Measurements from ENCODE around the gene RASD1. TPM values are rescaled to one million over a fixed set of nuclear protein-coding genes. Genes with fewer than 3 reads are reported as not detected.

The RASD1 gene
- total and polyA plus RNA-seq, 2 donors (not counting 1 experiment from before 2014, with no cell fraction given), result 0.34 to 2.6 TPM

DNA sequence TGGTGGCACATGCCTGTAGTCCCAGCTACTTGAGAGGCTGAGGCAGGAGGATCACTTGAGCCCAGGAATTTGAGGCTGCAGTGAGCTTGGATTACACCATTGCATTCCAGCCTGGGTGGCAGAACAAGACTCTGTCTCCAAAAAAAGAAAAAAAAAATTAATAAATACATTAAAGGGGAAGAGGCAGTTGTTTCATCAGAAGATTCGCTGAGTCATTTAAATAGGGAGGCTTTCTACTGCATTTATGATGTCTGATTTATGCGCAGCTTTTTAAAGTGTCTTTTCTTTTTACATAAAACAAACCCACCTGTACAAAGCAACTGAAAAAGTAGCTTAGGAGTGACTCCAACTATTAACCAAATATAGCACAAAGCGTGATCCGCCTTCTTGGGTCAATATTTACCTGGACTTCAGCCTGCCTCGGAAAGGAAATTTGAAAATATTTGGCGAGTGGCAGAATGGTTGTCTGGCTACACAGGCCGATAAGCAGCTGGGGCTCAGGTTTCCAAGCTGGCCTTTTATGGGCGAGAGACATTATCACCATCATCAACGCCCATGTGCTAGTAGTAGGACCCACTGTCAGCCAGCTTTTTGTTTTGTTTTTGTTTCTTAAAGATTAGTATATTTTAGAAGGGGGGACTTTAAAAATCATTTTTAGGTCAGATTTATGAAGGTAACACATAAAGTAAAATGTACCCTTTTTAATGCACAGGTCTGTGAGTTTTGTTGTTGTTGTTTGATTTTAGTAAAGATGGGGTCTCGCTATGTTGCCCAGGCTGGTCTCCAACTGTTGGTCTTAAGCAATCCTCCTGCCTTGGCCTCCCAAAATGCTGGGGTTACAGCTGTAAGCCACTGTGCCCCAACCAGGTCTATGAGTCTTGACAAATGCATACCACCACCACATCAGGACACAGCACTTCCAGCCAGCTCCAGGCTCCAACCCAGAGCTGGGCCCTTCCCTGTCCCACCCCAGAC, 42.5 kb upstream of the RASD1 start:
- peak; percentile 6 to 33 for DNase-seq (ENCODE audit: low read depth in 2 of 2)
- Histone ChIP-seq H2AFZ (ENCODE audit: low read length) (no peak overlapping the region), H3K9me3 (ENCODE audit: control insufficient read depth, insufficient read depth, low read depth, low read length) (no peaks in the 10 kb centered on the region), H3K27ac (ENCODE audit: insufficient read depth, low read length) (no peak overlapping the region), H3K4me1 (ENCODE audit: control insufficient read depth, extremely low read depth, insufficient read depth, low read length) (no peaks in the 10 kb centered on the region), H3K4me2 (ENCODE audit: extremely low read depth, insufficient read depth, low read length) (no peak overlapping the region), H3K4me3 (replicated peaks in 1 of 4; ENCODE audit: control extremely low read depth in 1 of 4, insufficient read depth in 1 of 4, low read depth in 3 of 4, low read length in 4 of 4) (no peak overlapping the region), H3K79me2 (ENCODE audit: control insufficient read depth, insufficient read depth, low read length) (no peaks in the 10 kb centered on the region), H3K9ac (ENCODE audit: insufficient read depth, low read length) (no peak overlapping the region), H4K20me1 (ENCODE audit: control insufficient read depth, extremely low read depth, insufficient read depth, low read length) (no peaks in the 10 kb centered on the region), H3K36me3 (ENCODE audit: control insufficient read depth, insufficient read depth, low read length) (no peaks in the 10 kb centered on the region), H3K27me3 (ENCODE audit: control insufficient read depth, insufficient read depth, low read length) (no peaks in the 10 kb centered on the region)
- no peak for TF ChIP-seq EZH2 (IDR thresholded peaks at IDR 0.05; ENCODE audit: low read length, missing control alignments)
- no peak for TF ChIP-seq CTCF (conservative IDR thresholded peaks at IDR 0.05 in 1 of 2, IDR thresholded peaks at IDR 0.05 in 1 of 2; ENCODE audit: low read depth in 1 of 2, low read length in 2 of 2)

- H3K4me3 ChIP-seq (replicated peaks in 1 of 4; ENCODE audit: control extremely low read depth in 1 of 4, insufficient read depth in 1 of 4, low read depth in 3 of 4, low read length in 4 of 4), result no peak overlapping the region
- no peaks in the 10 kb centered on the region for H3K36me3 ChIP-seq (ENCODE audit: control insufficient read depth, insufficient read depth, low read length)
- no peaks in the 10 kb centered on the region for H3K4me1 ChIP-seq (ENCODE audit: control insufficient read depth, extremely low read depth, insufficient read depth, low read length)
- no peak overlapping the region for H3K27ac ChIP-seq (ENCODE audit: insufficient read depth, low read length)
- H3K4me2 ChIP-seq (ENCODE audit: extremely low read depth, insufficient read depth, low read length), result no peak overlapping the region
- H3K9ac ChIP-seq (ENCODE audit: insufficient read depth, low read length), result no peak overlapping the region
- H2AFZ ChIP-seq (ENCODE audit: low read length), result no peak overlapping the region
- no peak for DNase-seq (ENCODE audit: low read depth in 2 of 2)
- no peaks in the 10 kb centered on the region for H3K27me3 ChIP-seq (ENCODE audit: control insufficient read depth, insufficient read depth, low read length)
- H3K79me2 ChIP-seq (ENCODE audit: control insufficient read depth, insufficient read depth, low read length), result no peaks in the 10 kb centered on the region
- H3K9me3 ChIP-seq (ENCODE audit: control insufficient read depth, insufficient read depth, low read depth, low read length), result no peaks in the 10 kb centered on the region
- H4K20me1 ChIP-seq (ENCODE audit: control insufficient read depth, extremely low read depth, insufficient read depth, low read length), result no peaks in the 10 kb centered on the region
- TF ChIP-seq CTCF (conservative IDR thresholded peaks at IDR 0.05 in 1 of 2, IDR thresholded peaks at IDR 0.05 in 1 of 2; ENCODE audit: low read depth in 1 of 2, low read length in 2 of 2) (no peak), EZH2 (IDR thresholded peaks at IDR 0.05; ENCODE audit: low read length, missing control alignments) (no peak)
Measured at GRCh38 chr17:17537311-17538099, 41.3 kb upstream of the RASD1 start.

GRCh38 chr17:17536702-17537101, 40.5 kb upstream of the RASD1 start:
- Histone ChIP-seq H3K9me3 (ENCODE audit: control insufficient read depth, insufficient read depth, low read depth, low read length) (no peaks in the 10 kb centered on the region), H3K9ac (ENCODE audit: insufficient read depth, low read length) (no peak overlapping the region), H3K4me1 (ENCODE audit: control insufficient read depth, extremely low read depth, insufficient read depth, low read length) (no peaks in the 10 kb centered on the region), H3K27ac (ENCODE audit: insufficient read depth, low read length) (no peak overlapping the region), H2AFZ (ENCODE audit: low read length) (no peak overlapping the region), H3K27me3 (ENCODE audit: control insufficient read depth, insufficient read depth, low read length) (no peaks in the 10 kb centered on the region), H3K79me2 (ENCODE audit: control insufficient read depth, insufficient read depth, low read length) (no peaks in the 10 kb centered on the region), H3K36me3 (ENCODE audit: control insufficient read depth, insufficient read depth, low read length) (no peaks in the 10 kb centered on the region), H4K20me1 (ENCODE audit: control insufficient read depth, extremely low read depth, insufficient read depth, low read length) (no peaks in the 10 kb centered on the region), H3K4me3 (replicated peaks in 1 of 4; ENCODE audit: control extremely low read depth in 1 of 4, insufficient read depth in 1 of 4, low read depth in 3 of 4, low read length in 4 of 4) (no peak overlapping the region), H3K4me2 (ENCODE audit: extremely low read depth, insufficient read depth, low read length) (no peak overlapping the region)
- no peak for DNase-seq (ENCODE audit: low read depth in 2 of 2)
- no peak for TF ChIP-seq CTCF (conservative IDR thresholded peaks at IDR 0.05 in 1 of 2, IDR thresholded peaks at IDR 0.05 in 1 of 2; ENCODE audit: low read depth in 1 of 2, low read length in 2 of 2)
- no peak for TF ChIP-seq EZH2 (IDR thresholded peaks at IDR 0.05; ENCODE audit: low read length, missing control alignments)
